Stomach (tissue), 4 donors: ENCODE results near the gene CDH12.
"Not testable (repeated sequence)": the region's sequence is repeated elsewhere in the genome, so short reads cannot be mapped to it uniquely, and the experiment has no call there.

Source experiments
- CTCF ChIP-seq, 7 experiments: fragments of 450-650 bp in 4 of 7; fragments of 200-600 bp in 3 of 7; sonication (generic) in 3 of 7; IDR thresholded peaks; one replicate each; pipeline ENCODE4 v1.5.1; 2016 to 2019; ENCODE audit warnings: antibody characterized with exemption in 7 of 7, control low read depth in 2 of 7, mild to moderate bottlenecking in 1 of 7
- POLR2A ChIP-seq, 4 donors: fragments of 450-650 bp; IDR thresholded peaks; one replicate each; pipeline ENCODE4 v1.6.1; 2016; ENCODE audit warnings: antibody characterized with exemption in 4 of 4, control low read depth in 2 of 4, mild to moderate bottlenecking in 1 of 4, moderate library complexity in 1 of 4
- POLR2AphosphoS5 ChIP-seq, 3 donors: sonication (generic); formaldehyde crosslinking; IDR thresholded peaks; one replicate each; pipeline ENCODE4 v1.6.1; 2016; ENCODE audit warnings: antibody characterized with exemption in 3 of 3

DNA sequence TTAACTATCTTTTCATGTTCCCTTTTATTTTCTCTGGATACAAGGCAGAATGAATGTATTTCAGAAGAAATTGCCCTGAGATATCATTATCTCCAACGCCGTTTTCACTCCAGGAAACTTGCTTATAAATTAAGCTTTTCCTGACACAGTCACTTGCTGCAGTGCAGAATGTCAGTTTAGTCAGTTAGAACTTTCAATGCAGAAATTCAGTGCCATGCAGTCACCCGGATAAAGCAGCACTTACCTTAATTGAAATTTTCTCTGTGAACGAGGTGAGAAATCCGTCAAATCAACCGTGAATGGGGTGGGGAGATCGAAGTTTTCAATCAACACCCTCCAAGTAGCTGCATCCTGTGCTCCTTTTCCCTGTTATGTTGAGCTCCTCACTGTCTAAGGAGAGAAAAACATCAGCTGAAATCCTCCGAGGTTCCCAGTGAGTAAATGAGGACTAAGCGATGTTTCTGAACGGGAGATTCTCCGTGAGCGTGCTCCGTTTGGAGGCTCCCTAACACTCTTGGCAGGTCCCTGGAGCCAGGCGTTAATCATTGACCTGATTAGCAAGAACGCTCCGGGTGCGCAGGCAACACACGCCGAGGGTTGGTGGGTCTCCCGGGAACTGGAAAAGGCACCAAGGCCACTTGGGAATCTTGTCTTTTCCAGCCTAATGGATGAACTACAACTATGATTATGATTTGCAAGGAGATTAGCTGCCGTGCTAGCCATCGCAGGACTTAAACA, 640.7 kb downstream of the CDH12 start:
- not testable (repeated sequence) for TF ChIP-seq CTCF, POLR2AphosphoS5, POLR2A (IDR thresholded peaks at IDR 0.05)
